Loucy (cell line): ENCODE results near the gene MFN1.

ENCODE experiments used
- CTCF ChIP-seq: fragments of 200-600 bp; sonication (generic); conservative IDR thresholded peaks from 2 replicates; pipeline ENCODE4 v1.5.1; 2014; ENCODE audit warnings: mild to moderate bottlenecking, antibody characterized with exemption, low read length
- EZH2phosphoT487 ChIP-seq: fragments of 200-600 bp; IDR thresholded peaks from 2 replicates; pipeline ENCODE4 v1.6.1; 2018; ENCODE audit warnings: antibody characterized with exemption, mild to moderate bottlenecking, moderate library complexity, borderline replicate concordance

- TF ChIP-seq CTCF (no peak), EZH2phosphoT487 (no peak)
Measured at GRCh38 chr3:179304605-179305004, 42.9 kb upstream of the MFN1 start.
